Activated CD4-positive, alpha-beta T cell treated with anti-CD3 and anti-CD28 coated beads, Interleukin-2, amount 50 U/mL, for 4 hours (primary cell): ENCODE measurements around the gene ZFP28.

ENCODE experiments used
- DNase-seq, 2 experiments: peaks; one replicate each; pipeline ENCODE4 v3.0.0-alpha.2; 2020

The ZFP28 gene

DNA sequence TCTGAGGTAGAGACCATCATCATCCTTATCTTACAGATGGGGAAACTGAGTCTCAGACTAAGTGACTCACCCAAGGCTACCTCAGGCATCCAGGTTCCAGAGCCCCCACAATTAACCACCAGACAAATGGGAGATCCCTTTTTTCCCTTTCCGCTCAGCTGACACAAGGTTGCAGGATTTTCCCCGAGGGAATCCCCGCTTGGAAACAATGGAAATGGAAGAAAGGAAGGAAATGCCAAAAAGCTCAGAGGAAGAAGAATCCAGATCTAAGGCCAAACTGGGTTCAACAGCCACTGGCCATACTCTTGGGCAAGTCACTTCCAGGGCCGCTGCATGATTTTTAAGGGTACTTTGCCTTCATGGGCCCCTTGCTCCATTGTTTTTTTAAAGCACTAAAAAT is 57.9 kb downstream of the ZFP28 start:
- no peak for DNase-seq

GRCh38 chr19:56597696-56598095 is 58.9 kb downstream of the ZFP28 start:
- DNase-seq, result no peak

DNA sequence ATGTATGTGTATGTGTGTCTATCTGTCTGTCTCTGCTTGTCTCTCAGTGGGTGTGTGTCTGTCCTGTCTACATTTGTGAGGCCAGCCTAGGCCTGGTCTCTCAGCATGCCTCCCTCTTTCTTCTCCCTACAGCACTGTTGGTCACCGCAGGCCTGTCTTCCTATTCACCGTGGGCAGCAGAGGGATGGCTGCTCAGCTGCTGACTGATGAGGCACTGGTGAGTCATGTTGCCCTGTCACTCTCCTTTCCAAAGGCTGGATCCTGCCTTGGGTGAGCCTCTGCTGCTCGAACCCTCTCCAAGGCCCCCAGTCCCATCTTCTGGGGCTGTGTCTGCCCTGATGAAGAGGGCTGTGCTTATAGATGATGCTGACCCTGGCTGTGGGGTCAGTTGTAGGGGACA is 62.6 kb downstream of the ZFP28 start:
- DNase-seq, result no peak

GRCh38 chr19:56603829-56604228 is 65.1 kb downstream of the ZFP28 start:
- no peak for DNase-seq
